Upper lobe of right lung (tissue), 1 donor: ENCODE results near the gene SLC35F4. TPM values are rescaled to one million over a fixed set of nuclear protein-coding genes. Genes with fewer than 3 reads are reported as not detected.

Source experiments
- ATAC-seq: fragments of 200-7000 bp; cut with Tn5 transposase; one replicate; pipeline ENCODE4 v1.9.1; 2020; ENCODE audit warnings: mild to moderate bottlenecking, moderate library complexity
- DNase-seq: peaks from one replicate; pipeline ENCODE4 v3.0.0-alpha.2; 2020
- H3K27ac ChIP-seq: fragments of 200-600 bp; one replicate; pipeline ENCODE4 v1.8.0; 2022
- H3K27me3 ChIP-seq: fragments of 200-600 bp; one replicate; pipeline ENCODE4 v1.8.0; 2022; ENCODE audit warnings: mild to moderate bottlenecking
- H3K36me3 ChIP-seq: fragments of 200-600 bp; one replicate; pipeline ENCODE4 v1.8.0; 2022
- H3K4me1 ChIP-seq: fragments of 200-600 bp; one replicate; pipeline ENCODE4 v1.8.0; 2022
- H3K4me3 ChIP-seq: fragments of 200-600 bp; one replicate; pipeline ENCODE4 v1.8.0; 2022; ENCODE audit warnings: mild to moderate bottlenecking
- H3K9me3 ChIP-seq: fragments of 200-600 bp; one replicate; pipeline ENCODE4 v1.8.0; 2022
- intact Hi-C: fragments of 100-400 bp; cut with DNase I; formaldehyde crosslinking; loops from one replicate; pipeline ENCODE4 v1.11.0; 2022
- total RNA-seq: library from RNA; stranded (reverse); fragmentation: NEBNext Ultra II Directional; extraction: Animal tissue kit (Norgen Biotek cat#: 25700); gene quantifications from one replicate; pipeline ENCODE4 v1.2.1, GENCODE V29; 2021
- TF ChIP-seq, protein P1 (sequence below): fragments of 200-600 bp; IDR thresholded peaks from one replicate; pipeline ENCODE4 v1.8.0; 2022; ENCODE audit warnings: antibody characterized with exemption
- donor health status: DM: no; HTN: yes; CAD: no; lungs with severe emphysema.

The SLC35F4 gene
- total RNA-seq, 1 donor from 2014 or later = not detected

DNA sequence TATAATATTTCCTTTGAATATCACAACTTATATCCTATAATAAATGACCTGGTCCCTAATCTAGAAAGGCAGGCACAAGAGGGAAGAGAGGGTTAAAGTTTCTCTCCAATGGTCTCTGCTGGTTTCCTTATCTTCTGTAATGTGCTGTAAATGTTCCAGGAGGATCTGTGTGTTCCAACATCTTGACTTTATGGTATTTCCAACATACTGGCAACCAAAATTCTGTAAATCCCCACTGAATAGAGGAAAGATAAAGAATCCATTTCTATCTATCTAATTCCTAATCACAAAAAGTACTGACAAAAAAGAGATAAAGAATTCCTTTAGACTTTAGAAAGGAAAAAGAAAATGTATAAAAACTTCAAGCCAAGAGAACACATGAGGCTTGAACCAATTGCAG is 225.9 kb downstream of the SLC35F4 start:
- DNase-seq (no peak), ATAC-seq (no peak)
- TF ChIP-seq, protein P1, sequence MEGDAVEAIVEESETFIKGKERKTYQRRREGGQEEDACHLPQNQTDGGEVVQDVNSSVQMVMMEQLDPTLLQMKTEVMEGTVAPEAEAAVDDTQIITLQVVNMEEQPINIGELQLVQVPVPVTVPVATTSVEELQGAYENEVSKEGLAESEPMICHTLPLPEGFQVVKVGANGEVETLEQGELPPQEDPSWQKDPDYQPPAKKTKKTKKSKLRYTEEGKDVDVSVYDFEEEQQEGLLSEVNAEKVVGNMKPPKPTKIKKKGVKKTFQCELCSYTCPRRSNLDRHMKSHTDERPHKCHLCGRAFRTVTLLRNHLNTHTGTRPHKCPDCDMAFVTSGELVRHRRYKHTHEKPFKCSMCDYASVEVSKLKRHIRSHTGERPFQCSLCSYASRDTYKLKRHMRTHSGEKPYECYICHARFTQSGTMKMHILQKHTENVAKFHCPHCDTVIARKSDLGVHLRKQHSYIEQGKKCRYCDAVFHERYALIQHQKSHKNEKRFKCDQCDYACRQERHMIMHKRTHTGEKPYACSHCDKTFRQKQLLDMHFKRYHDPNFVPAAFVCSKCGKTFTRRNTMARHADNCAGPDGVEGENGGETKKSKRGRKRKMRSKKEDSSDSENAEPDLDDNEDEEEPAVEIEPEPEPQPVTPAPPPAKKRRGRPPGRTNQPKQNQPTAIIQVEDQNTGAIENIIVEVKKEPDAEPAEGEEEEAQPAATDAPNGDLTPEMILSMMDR = no peak
- intact Hi-C loops = no loop called here
- no peaks in the 10 kb centered on the region for H3K27me3 ChIP-seq
- H3K4me1 ChIP-seq = no peaks in the 10 kb centered on the region
- H3K9me3 ChIP-seq = no peaks in the 10 kb centered on the region
- no peak overlapping the region for H3K27ac ChIP-seq
- H3K36me3 ChIP-seq = no peaks in the 10 kb centered on the region
- no peak overlapping the region for H3K4me3 ChIP-seq

GRCh38 chr14:57637901-57638300 is 228.0 kb downstream of the SLC35F4 start:
- H3K4me1 ChIP-seq = no peaks in the 10 kb centered on the region
- H3K36me3 ChIP-seq = no peaks in the 10 kb centered on the region
- no peak overlapping the region for H3K27ac ChIP-seq
- H3K4me3 ChIP-seq = no peak overlapping the region
- no peaks in the 10 kb centered on the region for H3K9me3 ChIP-seq
- TF ChIP-seq, protein P1 = no peak
- H3K27me3 ChIP-seq = no peaks in the 10 kb centered on the region
- DNase-seq (no peak), ATAC-seq (no peak)
- intact Hi-C loops = no loop called here

DNA sequence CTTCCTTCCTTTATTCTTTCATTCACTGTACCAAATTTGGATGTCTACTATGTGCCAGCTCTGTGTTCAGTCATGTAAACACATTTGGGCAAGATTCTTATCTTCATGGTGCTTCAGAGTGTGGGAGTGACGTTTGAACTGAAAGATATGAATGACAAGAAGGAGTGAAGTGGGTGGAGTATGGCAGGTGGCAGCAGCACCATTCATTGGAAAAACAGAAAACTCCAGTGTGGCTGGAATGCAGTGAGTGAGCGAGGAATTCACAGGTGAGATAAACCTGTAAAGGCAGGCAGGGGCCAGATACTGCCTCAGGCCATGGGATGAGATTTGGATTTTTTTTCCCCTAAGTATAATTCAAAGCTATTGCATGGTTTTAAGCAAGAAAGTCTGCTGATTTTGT is 231.6 kb downstream of the SLC35F4 start:
- H3K4me3 ChIP-seq = no peak overlapping the region
- TF ChIP-seq, protein P1 = no peak

GRCh38 chr14:57632649-57633048 is 233.2 kb downstream of the SLC35F4 start:
- Histone ChIP-seq H3K36me3 (no peaks in the 10 kb centered on the region), H3K4me3 (no peak overlapping the region), H3K27ac (no peak overlapping the region), H3K9me3 (no peaks in the 10 kb centered on the region), H3K27me3 (no peaks in the 10 kb centered on the region), H3K4me1 (no peaks in the 10 kb centered on the region)
- intact Hi-C loops = no loop called here
- DNase-seq (no peak), ATAC-seq (no peak)
- TF ChIP-seq, protein P1 = no peak

More for the DNA sequence above, 231.6 kb downstream of the SLC35F4 start:
- H3K4me1 ChIP-seq = no peaks in the 10 kb centered on the region
- peak; percentile 56 for ATAC-seq
- DNase-seq = no peak
- intact Hi-C loops = no loop called here
- H3K36me3 ChIP-seq = no peaks in the 10 kb centered on the region
- H3K9me3 ChIP-seq = no peaks in the 10 kb centered on the region
- no peaks in the 10 kb centered on the region for H3K27me3 ChIP-seq
- no peak overlapping the region for H3K27ac ChIP-seq

DNA sequence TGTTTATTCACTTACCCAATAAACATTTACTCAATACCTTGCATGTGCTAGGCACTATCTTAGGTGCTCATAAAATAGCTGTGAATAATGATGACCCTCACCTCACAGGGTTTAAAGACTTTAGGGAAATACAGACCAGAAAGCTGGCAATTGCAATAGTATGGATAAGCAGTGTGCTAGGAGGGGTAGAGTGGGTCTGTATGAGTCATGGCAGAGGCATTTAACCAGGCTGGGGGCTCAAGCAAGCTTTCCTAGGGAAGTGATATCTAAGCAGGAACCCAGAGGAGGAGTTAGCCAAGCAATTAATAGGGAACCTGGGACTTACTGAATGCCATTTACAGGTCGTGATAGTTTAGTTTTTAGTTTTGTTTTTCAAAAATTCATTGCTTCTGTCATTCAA is 248.4 kb downstream of the SLC35F4 start:
- DNase-seq (no peak), ATAC-seq (no peak)
- Histone ChIP-seq H3K4me3 (no peak overlapping the region), H3K27ac (no peak overlapping the region), H3K27me3 (no peaks in the 10 kb centered on the region), H3K36me3 (no peaks in the 10 kb centered on the region), H3K4me1 (no peaks in the 10 kb centered on the region), H3K9me3 (no peaks in the 10 kb centered on the region)
- TF ChIP-seq, protein P1 = no peak
- intact Hi-C loops = no loop called here

DNA sequence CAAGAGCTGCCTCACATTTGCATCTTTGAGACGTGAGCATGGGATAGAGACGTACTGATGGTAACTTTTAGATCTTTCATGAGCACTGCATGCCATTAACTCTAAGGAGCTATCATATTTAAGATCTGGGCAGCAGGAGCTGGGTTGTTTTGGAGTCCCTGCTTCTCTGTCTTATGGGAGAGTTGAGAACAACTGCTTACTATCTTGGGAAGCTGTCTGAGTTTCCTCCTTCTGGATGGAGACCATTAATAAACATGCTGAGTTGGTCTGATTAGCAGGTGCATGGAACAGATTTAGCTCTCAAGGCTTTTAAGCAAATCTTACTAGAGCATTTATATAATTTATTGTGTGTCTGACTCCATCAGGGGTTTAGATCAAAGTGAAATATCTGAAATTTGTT is 252.9 kb downstream of the SLC35F4 start:
- Histone ChIP-seq H3K4me1 (no peaks in the 10 kb centered on the region), H3K27me3 (no peaks in the 10 kb centered on the region), H3K4me3 (no peak overlapping the region), H3K27ac (no peak overlapping the region), H3K9me3 (no peaks in the 10 kb centered on the region), H3K36me3 (no peaks in the 10 kb centered on the region)
- DNase-seq = no peak
- TF ChIP-seq, protein P1 = no peak
- ATAC-seq = no peak
- intact Hi-C loops = no loop called here
